Ovary (tissue), 3 donors: ENCODE measurements around the gene DSPP.

ENCODE experiments used
- EP300 ChIP-seq: sonication (generic); formaldehyde crosslinking; IDR thresholded peaks from one replicate; pipeline ENCODE4 v1.6.1; 2017; ENCODE audit warnings: antibody characterized with exemption
- POLR2A ChIP-seq: fragments of 450-650 bp; IDR thresholded peaks from one replicate; pipeline ENCODE4 v1.6.1; 2017; ENCODE audit warnings: antibody characterized with exemption, mild to moderate bottlenecking, moderate library complexity
- TF ChIP-seq, protein P1 (sequence below), 3 donors: fragments of 450-650 bp in 2 of 3; fragments of 200-600 bp in 1 of 3; IDR thresholded peaks; one replicate each; pipeline versions ENCODE4 v1.5.1 to v1.8.0; 2016 to 2022; ENCODE audit warnings: antibody characterized with exemption in 3 of 3, mild to moderate bottlenecking in 1 of 3
- donor health status: DM: no; HTN: no; CAD: no.

DNA sequence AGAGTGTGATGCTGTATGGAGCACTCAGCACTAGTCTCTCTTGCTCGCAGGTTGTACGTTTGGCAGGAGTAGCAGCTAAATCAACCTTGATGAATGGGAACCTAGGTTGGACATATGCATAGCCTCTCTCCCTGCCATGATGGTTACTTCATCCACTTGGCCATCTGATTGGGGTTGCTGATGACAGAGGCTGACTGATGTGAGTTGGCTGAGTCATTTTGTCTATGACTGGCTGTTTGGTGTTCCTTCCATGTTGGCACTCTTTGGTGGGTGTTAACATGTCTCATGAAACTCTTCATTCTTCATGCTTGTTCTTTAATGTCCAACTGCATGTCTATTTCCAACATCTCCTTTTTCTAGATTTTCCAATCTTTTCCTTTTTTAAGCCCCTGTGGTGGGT, 47.5 kb upstream of the DSPP start:
- TF ChIP-seq, protein P1, sequence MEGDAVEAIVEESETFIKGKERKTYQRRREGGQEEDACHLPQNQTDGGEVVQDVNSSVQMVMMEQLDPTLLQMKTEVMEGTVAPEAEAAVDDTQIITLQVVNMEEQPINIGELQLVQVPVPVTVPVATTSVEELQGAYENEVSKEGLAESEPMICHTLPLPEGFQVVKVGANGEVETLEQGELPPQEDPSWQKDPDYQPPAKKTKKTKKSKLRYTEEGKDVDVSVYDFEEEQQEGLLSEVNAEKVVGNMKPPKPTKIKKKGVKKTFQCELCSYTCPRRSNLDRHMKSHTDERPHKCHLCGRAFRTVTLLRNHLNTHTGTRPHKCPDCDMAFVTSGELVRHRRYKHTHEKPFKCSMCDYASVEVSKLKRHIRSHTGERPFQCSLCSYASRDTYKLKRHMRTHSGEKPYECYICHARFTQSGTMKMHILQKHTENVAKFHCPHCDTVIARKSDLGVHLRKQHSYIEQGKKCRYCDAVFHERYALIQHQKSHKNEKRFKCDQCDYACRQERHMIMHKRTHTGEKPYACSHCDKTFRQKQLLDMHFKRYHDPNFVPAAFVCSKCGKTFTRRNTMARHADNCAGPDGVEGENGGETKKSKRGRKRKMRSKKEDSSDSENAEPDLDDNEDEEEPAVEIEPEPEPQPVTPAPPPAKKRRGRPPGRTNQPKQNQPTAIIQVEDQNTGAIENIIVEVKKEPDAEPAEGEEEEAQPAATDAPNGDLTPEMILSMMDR (IDR thresholded peaks at IDR 0.05): no peak
- TF ChIP-seq POLR2A (no peak), EP300 (no peak)
